HG03439 (cell line): ENCODE data around the gene EHBP1.

Experiments
- ATAC-seq: cut with Tn5 transposase; IDR thresholded peaks from one replicate; pipeline ENCODE4 v1.9.1; 2021; ENCODE audit warnings: mild to moderate bottlenecking, moderate library complexity; ENCODE audit not compliant: unreplicated experiment

Gene EHBP1

GRCh38 chr2:62939735-62940491, 234.4 kb downstream of the EHBP1 start:
- ATAC-seq: no peak

- ATAC-seq: no peak
Measured at GRCh38 chr2:62940697-62941096, 235.2 kb downstream of the EHBP1 start.

- no peak for ATAC-seq
Measured at GRCh38 chr2:62941413-62941812, 235.9 kb downstream of the EHBP1 start.

- no peak for ATAC-seq
Measured at GRCh38 chr2:62944362-62944761, 238.8 kb downstream of the EHBP1 start.

GRCh38 chr2:62947403-62947802, 241.9 kb downstream of the EHBP1 start:
- no peak for ATAC-seq

GRCh38 chr2:62956651-62957050, 251.1 kb downstream of the EHBP1 start:
- no peak for ATAC-seq

- no peak for ATAC-seq
Measured at GRCh38 chr2:62958206-62958605, 252.7 kb downstream of the EHBP1 start.

GRCh38 chr2:62964050-62964449, 258.5 kb downstream of the EHBP1 start:
- no peak for ATAC-seq

GRCh38 chr2:62964671-62965070, 259.2 kb downstream of the EHBP1 start:
- ATAC-seq: no peak

GRCh38 chr2:62966991-62967390, 261.5 kb downstream of the EHBP1 start:
- no peak for ATAC-seq

- ATAC-seq: no peak
Measured at GRCh38 chr2:62968168-62968567, 262.7 kb downstream of the EHBP1 start.

GRCh38 chr2:62968668-62969067, 263.2 kb downstream of the EHBP1 start:
- ATAC-seq: no peak

- no peak for ATAC-seq
Measured at GRCh38 chr2:62971936-62972335, 266.4 kb downstream of the EHBP1 start.

GRCh38 chr2:62972601-62973000, 267.1 kb downstream of the EHBP1 start:
- ATAC-seq: no peak

GRCh38 chr2:62974999-62975398, 269.5 kb downstream of the EHBP1 start:
- ATAC-seq: no peak

GRCh38 chr2:62991605-62992004, 286.1 kb downstream of the EHBP1 start:
- no peak for ATAC-seq

GRCh38 chr2:62992561-62992960, 287.0 kb downstream of the EHBP1 start:
- ATAC-seq: no peak

GRCh38 chr2:62994206-62994605, 288.7 kb downstream of the EHBP1 start:
- ATAC-seq: no peak

- ATAC-seq: no peak
Measured at GRCh38 chr2:62996534-62997186, 291.1 kb downstream of the EHBP1 start.

GRCh38 chr2:62998949-62999348, 293.4 kb downstream of the EHBP1 start:
- no peak for ATAC-seq

- ATAC-seq: no peak
Measured at GRCh38 chr2:62999905-63000304, 294.4 kb downstream of the EHBP1 start.

GRCh38 chr2:63000801-63001200, 295.3 kb downstream of the EHBP1 start:
- no peak for ATAC-seq

- no peak for ATAC-seq
Measured at GRCh38 chr2:63001576-63001975, 296.1 kb downstream of the EHBP1 start.
